ENCODE results near the gene RBMS2.

The RBMS2 gene

GRCh38 chr12:56600753-56601152 lies 79.1 kb downstream of the RBMS2 start:
- no peak for TF ChIP-seq CTCF (IDR thresholded peaks at IDR 0.05)
- H3K4me3 ChIP-seq: no peak overlapping the region
- H3K27ac ChIP-seq: no peak overlapping the region
- DNase-seq (ENCODE audit: low spot score): no peak

- TF ChIP-seq CTCF (IDR thresholded peaks at IDR 0.05): no peak
- Histone ChIP-seq H3K4me3 (no peak overlapping the region), H3K27ac (no peak overlapping the region)
- no peak for DNase-seq (ENCODE audit: low spot score)
These were observed 79.9 kb downstream of the RBMS2 start for GRCh38 chr12:56601503-56601902.

GRCh38 chr12:56602239-56602638 lies 80.6 kb downstream of the RBMS2 start:
- H3K27ac ChIP-seq: no peak overlapping the region
- no peak for TF ChIP-seq CTCF (IDR thresholded peaks at IDR 0.05)

GRCh38 chr12:56604355-56604754 lies 82.7 kb downstream of the RBMS2 start:
- TF ChIP-seq CTCF (IDR thresholded peaks at IDR 0.05): no peak
- Histone ChIP-seq H3K4me3 (no peak overlapping the region), H3K27ac (no peak overlapping the region)
- no peak for DNase-seq (ENCODE audit: low spot score)

More at GRCh38 chr12:56602239-56602638, 80.6 kb downstream of the RBMS2 start:
- no peak overlapping the region for H3K4me3 ChIP-seq
- DNase-seq (ENCODE audit: low spot score): no peak

GRCh38 chr12:56614627-56615026 lies 93.0 kb downstream of the RBMS2 start:
- no peak for TF ChIP-seq CTCF (IDR thresholded peaks at IDR 0.05)
- Histone ChIP-seq H3K27ac (no peak overlapping the region), H3K4me3 (no peak overlapping the region)
- DNase-seq (ENCODE audit: low spot score): no peak

- Histone ChIP-seq H3K27ac (no peak overlapping the region), H3K4me3 (no peak overlapping the region)
- no peak for DNase-seq (ENCODE audit: low spot score)
- TF ChIP-seq CTCF (IDR thresholded peaks at IDR 0.05): no peak
These were observed 94.6 kb downstream of the RBMS2 start for GRCh38 chr12:56616244-56616643.

- DNase-seq (ENCODE audit: low spot score): no peak
- Histone ChIP-seq H3K4me3 (no peak overlapping the region), H3K27ac (no peak overlapping the region)
- no peak for TF ChIP-seq CTCF (IDR thresholded peaks at IDR 0.05)
These were observed 95.3 kb downstream of the RBMS2 start for GRCh38 chr12:56616925-56617324.
